ENCODE data around the gene ILF3.

Gene ILF3

GRCh38 chr19:10653732-10654609 is at the start of gene ILF3:
Gene ILF3, plus strand, starts transcription at chr19:10654346. Its CDS starts 16,260 bp downstream, at chr19:10670606.
- in situ Hi-C loops (cut with HindIII; ENCODE audit: low sequenced_read_pairs), result no loop called here

GRCh38 chr19:10604460-10604980 is 49.6 kb upstream of the ILF3 start:
- in situ Hi-C loops (cut with HindIII; ENCODE audit: low sequenced_read_pairs), result no loop called here

GRCh38 chr19:10611907-10612306 is 42.2 kb upstream of the ILF3 start:
- in situ Hi-C loops (cut with HindIII; ENCODE audit: low sequenced_read_pairs), result no loop called here

GRCh38 chr19:10612499-10613119 is 41.5 kb upstream of the ILF3 start:
- in situ Hi-C loops (cut with HindIII; ENCODE audit: low sequenced_read_pairs), result no loop called here

- in situ Hi-C loops (cut with HindIII; ENCODE audit: low sequenced_read_pairs), result no loop called here
Measured at GRCh38 chr19:10615429-10616023, 38.6 kb upstream of the ILF3 start.

- in situ Hi-C loops (cut with HindIII; ENCODE audit: low sequenced_read_pairs), result no loop called here
Measured at GRCh38 chr19:10617409-10618121, 36.6 kb upstream of the ILF3 start.

GRCh38 chr19:10618846-10619245 is 35.3 kb upstream of the ILF3 start:
- in situ Hi-C loops (cut with HindIII; ENCODE audit: low sequenced_read_pairs), result no loop called here

- in situ Hi-C loops (cut with HindIII; ENCODE audit: low sequenced_read_pairs), result no loop called here
Measured at GRCh38 chr19:10620786-10621185, 33.4 kb upstream of the ILF3 start.

- in situ Hi-C loops (cut with HindIII; ENCODE audit: low sequenced_read_pairs), result no loop called here
Measured at GRCh38 chr19:10621966-10622365, 32.2 kb upstream of the ILF3 start.

- in situ Hi-C loops (cut with HindIII; ENCODE audit: low sequenced_read_pairs), result no loop called here
Measured at GRCh38 chr19:10624585-10624984, 29.6 kb upstream of the ILF3 start.

GRCh38 chr19:10625003-10625761 is 29.0 kb upstream of the ILF3 start, which contains the start of gene SLC44A2:
Gene SLC44A2, plus strand, starts transcription at chr19:10625553. Its CDS starts 81 bp downstream, at chr19:10625634.
- in situ Hi-C loops (cut with HindIII; ENCODE audit: low sequenced_read_pairs), result no loop called here

GRCh38 chr19:10625762-10626138 is 28.4 kb upstream of the ILF3 start:
- in situ Hi-C loops (cut with HindIII; ENCODE audit: low sequenced_read_pairs), result no loop called here

GRCh38 chr19:10631874-10632273 is 22.3 kb upstream of the ILF3 start:
- in situ Hi-C loops (cut with HindIII; ENCODE audit: low sequenced_read_pairs), result no loop called here

- in situ Hi-C loops (cut with HindIII; ENCODE audit: low sequenced_read_pairs), result no loop called here
Measured at GRCh38 chr19:10634430-10634829, 19.7 kb upstream of the ILF3 start.

GRCh38 chr19:10634963-10635362 is 19.2 kb upstream of the ILF3 start:
- in situ Hi-C loops (cut with HindIII; ENCODE audit: low sequenced_read_pairs), result no loop called here

GRCh38 chr19:10636304-10636972 is 17.7 kb upstream of the ILF3 start:
- in situ Hi-C loops (cut with HindIII; ENCODE audit: low sequenced_read_pairs), result no loop called here

- in situ Hi-C loops (cut with HindIII; ENCODE audit: low sequenced_read_pairs), result no loop called here
Measured at GRCh38 chr19:10637894-10638293, 16.3 kb upstream of the ILF3 start.

GRCh38 chr19:10639836-10640235 is 14.3 kb upstream of the ILF3 start:
- in situ Hi-C loops (cut with HindIII; ENCODE audit: low sequenced_read_pairs), result no loop called here

- in situ Hi-C loops (cut with HindIII; ENCODE audit: low sequenced_read_pairs), result no loop called here
Measured at GRCh38 chr19:10640361-10640760, 13.8 kb upstream of the ILF3 start.

GRCh38 chr19:10641248-10641647 is 12.9 kb upstream of the ILF3 start:
- in situ Hi-C loops (cut with HindIII; ENCODE audit: low sequenced_read_pairs), result no loop called here
